Measurements from ENCODE around the gene SERINC5.
A peak's percentile ranks its signal among the peaks of the same experiment; 100 is the strongest.
"Not testable (repeated sequence)": the region's sequence is repeated elsewhere in the genome, so short reads cannot be mapped to it uniquely, and the experiment has no call there.

The SERINC5 gene

GRCh38 chr5:80215523-80215922 lies 40.3 kb downstream of the SERINC5 start:
- H3K4me1 ChIP-seq (ENCODE audit: control insufficient read depth, insufficient read depth, low read length, poor library complexity, severe bottlenecking): peaks cover 12% of the 10 kb centered on the region
- no peak overlapping the region for H3K4me3 ChIP-seq (ENCODE audit: extremely low read depth, insufficient read depth, low read length, poor library complexity, severe bottlenecking)
- no peak overlapping the region for H3K27ac ChIP-seq (ENCODE audit: low read depth, low read length, severe bottlenecking)
- no peaks in the 10 kb centered on the region for H3K36me3 ChIP-seq (ENCODE audit: control insufficient read depth, insufficient read depth, low read length)
- 43 to 75% methylated on average over 1 to 2 of the region's 4 CpGs for WGBS, 2 experiments (ENCODE audit: insufficient coverage in 2 of 2)
- no peaks in the 10 kb centered on the region for H3K9me3 ChIP-seq (ENCODE audit: control insufficient read depth, low read length)

DNA sequence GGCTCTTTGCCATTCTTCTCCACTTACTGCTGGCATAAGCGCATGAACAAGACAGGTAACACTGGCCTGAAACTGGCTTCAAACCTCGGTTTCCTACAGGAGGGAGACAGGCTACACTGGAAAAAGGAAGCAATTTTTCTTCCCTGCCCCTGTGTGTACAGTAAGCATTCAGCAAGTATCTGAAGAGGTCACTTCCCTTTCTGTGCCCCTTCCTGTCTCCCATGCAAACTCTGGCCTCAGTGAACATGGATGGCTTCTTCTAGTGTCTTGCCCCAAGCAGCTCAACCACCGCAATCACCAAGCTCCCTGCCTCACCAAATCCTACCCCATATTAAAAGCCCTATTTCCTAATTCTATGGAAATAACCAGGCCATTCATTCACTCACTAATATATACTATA lies 42.4 kb downstream of the SERINC5 start:
- Histone ChIP-seq H3K36me3 (ENCODE audit: control insufficient read depth, insufficient read depth, low read length) (no peaks in the 10 kb centered on the region), H3K4me3 (ENCODE audit: extremely low read depth, insufficient read depth, low read length, poor library complexity, severe bottlenecking) (no peak overlapping the region), H3K27ac (ENCODE audit: low read depth, low read length, severe bottlenecking) (no peak overlapping the region), H3K9me3 (ENCODE audit: control insufficient read depth, low read length) (no peaks in the 10 kb centered on the region), H3K4me1 (ENCODE audit: control insufficient read depth, insufficient read depth, low read length, poor library complexity, severe bottlenecking) (peaks cover 5% of the 10 kb centered on the region)
- WGBS, 2 experiments (ENCODE audit: insufficient coverage in 2 of 2): 87 to 95% methylated on average over 3 of the region's 3 CpGs

- Histone ChIP-seq H3K36me3 (ENCODE audit: control insufficient read depth, insufficient read depth, low read length) (no peaks in the 10 kb centered on the region), H3K27ac (ENCODE audit: low read depth, low read length, severe bottlenecking) (no peak overlapping the region), H3K4me1 (ENCODE audit: control insufficient read depth, insufficient read depth, low read length, poor library complexity, severe bottlenecking) (peaks cover 3% of the 10 kb centered on the region), H3K4me3 (ENCODE audit: extremely low read depth, insufficient read depth, low read length, poor library complexity, severe bottlenecking) (no peak overlapping the region), H3K9me3 (ENCODE audit: control insufficient read depth, low read length) (no peaks in the 10 kb centered on the region)
- WGBS, 2 experiments (ENCODE audit: insufficient coverage in 2 of 2): 100% methylated on average over 1 of the region's 2 CpGs
Observed at GRCh38 chr5:80212171-80212667, 43.6 kb downstream of the SERINC5 start.

- H3K36me3 ChIP-seq (ENCODE audit: control insufficient read depth, insufficient read depth, low read length): no peaks in the 10 kb centered on the region
- no peak overlapping the region for H3K4me3 ChIP-seq (ENCODE audit: extremely low read depth, insufficient read depth, low read length, poor library complexity, severe bottlenecking)
- H3K27ac ChIP-seq (ENCODE audit: low read depth, low read length, severe bottlenecking): no peak overlapping the region
- 91 to 98% methylated on average over 4 of the region's 4 CpGs for WGBS, 2 experiments (ENCODE audit: insufficient coverage in 2 of 2)
- H3K4me1 ChIP-seq (ENCODE audit: control insufficient read depth, insufficient read depth, low read length, poor library complexity, severe bottlenecking): peaks cover 5% of the 10 kb centered on the region
- H3K9me3 ChIP-seq (ENCODE audit: control insufficient read depth, low read length): no peaks in the 10 kb centered on the region
Observed at GRCh38 chr5:80211327-80211726, 44.5 kb downstream of the SERINC5 start.

DNA sequence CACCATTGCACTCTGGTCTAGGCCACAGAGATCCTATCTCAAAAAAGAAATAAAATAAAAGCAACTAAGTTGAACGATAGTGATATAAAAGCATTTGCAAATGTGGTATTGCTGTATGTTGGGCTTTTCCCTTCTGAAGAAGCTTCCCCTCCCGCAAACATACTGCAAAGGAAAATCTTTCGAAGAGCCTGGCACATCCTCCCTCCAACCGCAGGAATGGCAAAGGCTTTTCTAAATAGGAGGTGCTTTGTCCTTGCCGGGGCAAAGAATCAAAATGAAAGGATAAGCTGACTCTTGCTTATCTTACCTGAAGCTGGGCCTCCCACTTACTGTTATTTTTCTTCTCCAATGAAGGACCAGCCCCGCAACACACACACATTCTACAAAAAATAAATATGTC lies 45.8 kb downstream of the SERINC5 start:
- Histone ChIP-seq H3K36me3 (ENCODE audit: control insufficient read depth, insufficient read depth, low read length) (no peaks in the 10 kb centered on the region), H3K4me3 (ENCODE audit: extremely low read depth, insufficient read depth, low read length, poor library complexity, severe bottlenecking) (no peak overlapping the region), H3K27ac (ENCODE audit: low read depth, low read length, severe bottlenecking) (no peak overlapping the region), H3K4me1 (ENCODE audit: control insufficient read depth, insufficient read depth, low read length, poor library complexity, severe bottlenecking) (peaks cover 13% of the 10 kb centered on the region), H3K9me3 (ENCODE audit: control insufficient read depth, low read length) (no peaks in the 10 kb centered on the region)
- WGBS, 2 experiments (ENCODE audit: insufficient coverage in 2 of 2): 95 to 96% methylated on average over 2 to 3 of the region's 6 CpGs

DNA sequence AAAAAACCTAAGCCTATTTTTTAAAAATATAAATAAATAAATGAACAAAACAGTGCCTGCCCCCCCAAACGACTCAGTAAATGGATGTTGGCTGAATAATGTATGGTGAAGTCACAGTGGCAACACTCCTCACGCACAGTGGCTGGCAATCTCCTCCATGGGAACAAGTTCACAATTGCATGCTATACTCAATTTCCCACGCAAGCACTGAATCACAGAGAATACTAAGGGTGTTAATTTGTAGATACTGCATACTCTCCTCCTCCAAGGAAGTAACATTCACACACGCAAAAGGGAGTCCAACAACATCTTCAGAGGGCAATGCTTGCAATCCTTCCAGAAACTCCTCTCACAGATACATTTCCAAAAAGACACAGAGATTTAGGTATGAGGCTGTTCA lies 47.5 kb downstream of the SERINC5 start:
- H3K27ac ChIP-seq (ENCODE audit: low read depth, low read length, severe bottlenecking): no peak overlapping the region
- whole genome bisulfite sequencing, 2 experiments (ENCODE audit: insufficient coverage in 2 of 2): 83% methylated on average over 2 of the region's 4 CpGs; no CpG with 5 or more reads in 1 of the 2 experiments
- no peaks in the 10 kb centered on the region for H3K36me3 ChIP-seq (ENCODE audit: control insufficient read depth, insufficient read depth, low read length)
- H3K9me3 ChIP-seq (ENCODE audit: control insufficient read depth, low read length): no peaks in the 10 kb centered on the region
- peaks cover 25% of the 10 kb centered on the region for H3K4me1 ChIP-seq (ENCODE audit: control insufficient read depth, insufficient read depth, low read length, poor library complexity, severe bottlenecking)
- no peak overlapping the region for H3K4me3 ChIP-seq (ENCODE audit: extremely low read depth, insufficient read depth, low read length, poor library complexity, severe bottlenecking)

GRCh38 chr5:80207832-80208231 lies 48.0 kb downstream of the SERINC5 start:
- Histone ChIP-seq H3K4me1 (ENCODE audit: control insufficient read depth, insufficient read depth, low read length, poor library complexity, severe bottlenecking) (peaks cover 24% of the 10 kb centered on the region), H3K36me3 (ENCODE audit: control insufficient read depth, insufficient read depth, low read length) (peaks cover under 1% of the 10 kb centered on the region), H3K9me3 (ENCODE audit: control insufficient read depth, low read length) (no peaks in the 10 kb centered on the region), H3K4me3 (ENCODE audit: extremely low read depth, insufficient read depth, low read length, poor library complexity, severe bottlenecking) (no peak overlapping the region), H3K27ac (ENCODE audit: low read depth, low read length, severe bottlenecking) (no peak overlapping the region)
- WGBS, 2 experiments (ENCODE audit: insufficient coverage in 2 of 2): 90 to 100% methylated on average over 1 to 3 of the region's 4 CpGs

- Histone ChIP-seq H3K9me3 (ENCODE audit: control insufficient read depth, low read length) (no peaks in the 10 kb centered on the region), H3K4me1 (ENCODE audit: control insufficient read depth, insufficient read depth, low read length, poor library complexity, severe bottlenecking) (peaks cover 24% of the 10 kb centered on the region), H3K4me3 (ENCODE audit: extremely low read depth, insufficient read depth, low read length, poor library complexity, severe bottlenecking) (no peak overlapping the region), H3K27ac (ENCODE audit: low read depth, low read length, severe bottlenecking) (peak overlapping the region; percentile 97), H3K36me3 (ENCODE audit: control insufficient read depth, insufficient read depth, low read length) (peaks cover 14% of the 10 kb centered on the region)
- WGBS, 2 experiments (ENCODE audit: insufficient coverage in 2 of 2): 90 to 96% methylated on average over 3 to 4 of the region's 4 CpGs
Observed at GRCh38 chr5:80206282-80206681, 49.6 kb downstream of the SERINC5 start.

DNA sequence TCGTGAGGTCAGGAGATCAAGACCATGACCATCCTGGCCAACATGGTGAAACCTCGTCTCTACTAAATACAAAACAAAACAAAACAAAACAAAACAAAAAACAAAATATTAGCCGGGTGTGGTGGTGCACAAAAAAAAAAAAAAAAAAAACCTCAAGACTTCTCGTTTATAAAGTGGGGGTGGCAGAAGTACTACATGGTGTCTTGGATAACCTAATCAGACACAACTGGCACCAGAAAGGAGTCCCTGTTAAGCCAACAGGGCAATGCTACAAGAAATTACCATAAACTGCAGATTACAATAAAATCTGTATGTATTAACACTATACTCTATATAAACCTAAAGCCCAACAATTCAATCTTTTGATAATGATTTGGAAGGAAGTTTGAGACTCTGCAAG lies 50.0 kb downstream of the SERINC5 start:
- 100% methylated on average over 1 of the region's 4 CpGs; no CpG with 5 or more reads in 1 of the 2 experiments for WGBS, 2 experiments (ENCODE audit: insufficient coverage in 2 of 2)
- Histone ChIP-seq H3K27ac (ENCODE audit: low read depth, low read length, severe bottlenecking) (peak overlapping the region; percentile 97), H3K4me3 (ENCODE audit: extremely low read depth, insufficient read depth, low read length, poor library complexity, severe bottlenecking) (no peak overlapping the region), H3K36me3 (ENCODE audit: control insufficient read depth, insufficient read depth, low read length) (peaks cover 19% of the 10 kb centered on the region), H3K9me3 (ENCODE audit: control insufficient read depth, low read length) (no peaks in the 10 kb centered on the region), H3K4me1 (ENCODE audit: control insufficient read depth, insufficient read depth, low read length, poor library complexity, severe bottlenecking) (peaks cover 24% of the 10 kb centered on the region)

- WGBS, 2 experiments (ENCODE audit: insufficient coverage in 2 of 2): 66 to 73% methylated on average over 4 to 6 of the region's 10 CpGs
- peaks cover 24% of the 10 kb centered on the region for H3K4me1 ChIP-seq (ENCODE audit: control insufficient read depth, insufficient read depth, low read length, poor library complexity, severe bottlenecking)
- H3K27ac ChIP-seq (ENCODE audit: low read depth, low read length, severe bottlenecking): peak overlapping the region; percentile 97
- no peak overlapping the region for H3K4me3 ChIP-seq (ENCODE audit: extremely low read depth, insufficient read depth, low read length, poor library complexity, severe bottlenecking)
- H3K9me3 ChIP-seq (ENCODE audit: control insufficient read depth, low read length): no peaks in the 10 kb centered on the region
- H3K36me3 ChIP-seq (ENCODE audit: control insufficient read depth, insufficient read depth, low read length): peaks cover 25% of the 10 kb centered on the region
Observed at GRCh38 chr5:80204808-80205614, 50.8 kb downstream of the SERINC5 start.

GRCh38 chr5:80201763-80202162 lies 54.1 kb downstream of the SERINC5 start:
- H3K4me1 ChIP-seq (ENCODE audit: control insufficient read depth, insufficient read depth, low read length, poor library complexity, severe bottlenecking): peaks cover 22% of the 10 kb centered on the region
- not testable (repeated sequence) for H3K9me3 ChIP-seq (ENCODE audit: control insufficient read depth, low read length); H3K4me3 ChIP-seq (ENCODE audit: extremely low read depth, insufficient read depth, low read length, poor library complexity, severe bottlenecking); H3K27ac ChIP-seq (ENCODE audit: low read depth, low read length, severe bottlenecking)
- WGBS, 2 experiments (ENCODE audit: insufficient coverage in 2 of 2): 91 to 97% methylated on average over 5 to 6 of the region's 7 CpGs
- H3K36me3 ChIP-seq (ENCODE audit: control insufficient read depth, insufficient read depth, low read length): peaks cover 25% of the 10 kb centered on the region

Data from mesodermal cell (in vitro differentiated cells).